Measurements from ENCODE around the gene NPPC. TPM values are rescaled to one million over a fixed set of nuclear protein-coding genes. Genes with fewer than 3 reads are reported as not detected.

The NPPC gene
- total RNA-seq, 1 experiment from 2014 or later, result not detected

DNA sequence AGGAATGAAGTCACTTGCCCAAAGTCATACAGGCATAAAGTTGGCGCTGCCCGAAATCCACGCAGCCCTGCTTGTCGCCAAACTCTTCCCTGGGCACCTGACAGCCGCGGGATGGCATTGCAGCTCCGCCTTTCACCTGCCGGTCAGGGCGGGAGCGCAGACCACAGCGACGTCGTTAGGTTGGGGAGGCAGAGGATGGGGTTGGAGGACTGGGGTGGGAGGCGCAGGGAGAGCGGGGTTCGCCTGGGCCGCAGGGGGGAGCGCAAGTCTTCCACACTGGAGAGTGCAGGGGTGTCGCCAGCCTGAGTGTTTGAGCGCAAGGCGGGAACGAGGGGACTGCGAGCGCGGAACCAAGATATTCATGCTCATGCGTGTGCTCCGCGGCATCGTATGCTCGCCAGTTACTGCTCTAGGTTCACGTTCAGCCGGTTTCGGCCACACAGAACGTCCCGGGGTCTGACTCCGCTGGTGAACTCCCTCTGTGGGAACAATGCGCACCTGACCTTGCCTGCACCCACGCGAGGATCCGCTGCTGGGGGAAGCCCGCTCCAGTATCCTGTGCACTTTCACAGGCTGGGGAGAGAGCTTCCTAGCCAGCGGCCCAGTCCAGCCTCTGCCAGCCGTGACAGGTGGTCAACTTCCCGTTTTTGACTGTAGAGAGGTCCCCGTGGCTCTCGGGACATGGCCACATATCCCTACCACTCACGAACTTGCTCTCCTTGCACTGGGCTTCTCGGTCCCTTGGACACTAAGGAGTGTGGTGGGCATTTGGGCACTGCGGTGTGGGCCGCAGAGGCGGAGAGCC is 767 bp upstream of the NPPC start:
- peak; percentile 14 for DNase-seq
- BruUV-seq (replicated peaks), result no TSS peak
- Histone ChIP-seq H3F3A (ENCODE audit: low read length, unreplicated experiment) (no peaks in the 10 kb centered on the region), H3K9me2 (replicated peaks; ENCODE audit: low read length) (no peaks in the 10 kb centered on the region), H3K79me2 (ENCODE audit: low read length) (no peaks in the 10 kb centered on the region), H3K27me3 (ENCODE audit: low read length) (peaks cover 25% of the 10 kb centered on the region), H2AFZ (ENCODE audit: low read length) (peak overlapping the region; percentile 67), H3K4me1 (ENCODE audit: insufficient read depth, low read length) (0 out of 2 replicates have a peak, but pooled peaks cover 8% of the 10 kb centered on the region), H4K20me1 (ENCODE audit: low read length) (no peaks in the 10 kb centered on the region), H3K4me2 (ENCODE audit: low read length) (peak overlapping the region; percentile 86), H3K27ac (ENCODE audit: low read length) (no peak overlapping the region), H3K9ac (ENCODE audit: low read length) (no peak overlapping the region), H3K4me3 (ENCODE audit: low read length) (peak overlapping the region; percentile 63), H3K36me3 (ENCODE audit: low read depth, low read length) (no peaks in the 10 kb centered on the region), H3K9me3 (ENCODE audit: low read length) (no peaks in the 10 kb centered on the region)
- POLR2A ChIA-PET (ENCODE audit: unreplicated experiment), result no interaction called here
- ATAC-seq, result peak; percentile 4; the same call in 1 of the 2 replicates
- intact Hi-C loops (cut with micrococcal nuclease), result no loop called here
- TF ChIP-seq EZH2phosphoT487 (IDR thresholded peaks at IDR 0.05; ENCODE audit: borderline replicate concordance, low read length) (no peak), EZH2 (IDR thresholded peaks at IDR 0.05; ENCODE audit: low read length, unreplicated experiment) (no peak)
- TF ChIP-seq, protein P1, sequence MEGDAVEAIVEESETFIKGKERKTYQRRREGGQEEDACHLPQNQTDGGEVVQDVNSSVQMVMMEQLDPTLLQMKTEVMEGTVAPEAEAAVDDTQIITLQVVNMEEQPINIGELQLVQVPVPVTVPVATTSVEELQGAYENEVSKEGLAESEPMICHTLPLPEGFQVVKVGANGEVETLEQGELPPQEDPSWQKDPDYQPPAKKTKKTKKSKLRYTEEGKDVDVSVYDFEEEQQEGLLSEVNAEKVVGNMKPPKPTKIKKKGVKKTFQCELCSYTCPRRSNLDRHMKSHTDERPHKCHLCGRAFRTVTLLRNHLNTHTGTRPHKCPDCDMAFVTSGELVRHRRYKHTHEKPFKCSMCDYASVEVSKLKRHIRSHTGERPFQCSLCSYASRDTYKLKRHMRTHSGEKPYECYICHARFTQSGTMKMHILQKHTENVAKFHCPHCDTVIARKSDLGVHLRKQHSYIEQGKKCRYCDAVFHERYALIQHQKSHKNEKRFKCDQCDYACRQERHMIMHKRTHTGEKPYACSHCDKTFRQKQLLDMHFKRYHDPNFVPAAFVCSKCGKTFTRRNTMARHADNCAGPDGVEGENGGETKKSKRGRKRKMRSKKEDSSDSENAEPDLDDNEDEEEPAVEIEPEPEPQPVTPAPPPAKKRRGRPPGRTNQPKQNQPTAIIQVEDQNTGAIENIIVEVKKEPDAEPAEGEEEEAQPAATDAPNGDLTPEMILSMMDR (conservative IDR thresholded peaks at IDR 0.05; ENCODE audit: low read depth, low read length), result no peak
- CTCF ChIA-PET, result no interaction called here

DNA sequence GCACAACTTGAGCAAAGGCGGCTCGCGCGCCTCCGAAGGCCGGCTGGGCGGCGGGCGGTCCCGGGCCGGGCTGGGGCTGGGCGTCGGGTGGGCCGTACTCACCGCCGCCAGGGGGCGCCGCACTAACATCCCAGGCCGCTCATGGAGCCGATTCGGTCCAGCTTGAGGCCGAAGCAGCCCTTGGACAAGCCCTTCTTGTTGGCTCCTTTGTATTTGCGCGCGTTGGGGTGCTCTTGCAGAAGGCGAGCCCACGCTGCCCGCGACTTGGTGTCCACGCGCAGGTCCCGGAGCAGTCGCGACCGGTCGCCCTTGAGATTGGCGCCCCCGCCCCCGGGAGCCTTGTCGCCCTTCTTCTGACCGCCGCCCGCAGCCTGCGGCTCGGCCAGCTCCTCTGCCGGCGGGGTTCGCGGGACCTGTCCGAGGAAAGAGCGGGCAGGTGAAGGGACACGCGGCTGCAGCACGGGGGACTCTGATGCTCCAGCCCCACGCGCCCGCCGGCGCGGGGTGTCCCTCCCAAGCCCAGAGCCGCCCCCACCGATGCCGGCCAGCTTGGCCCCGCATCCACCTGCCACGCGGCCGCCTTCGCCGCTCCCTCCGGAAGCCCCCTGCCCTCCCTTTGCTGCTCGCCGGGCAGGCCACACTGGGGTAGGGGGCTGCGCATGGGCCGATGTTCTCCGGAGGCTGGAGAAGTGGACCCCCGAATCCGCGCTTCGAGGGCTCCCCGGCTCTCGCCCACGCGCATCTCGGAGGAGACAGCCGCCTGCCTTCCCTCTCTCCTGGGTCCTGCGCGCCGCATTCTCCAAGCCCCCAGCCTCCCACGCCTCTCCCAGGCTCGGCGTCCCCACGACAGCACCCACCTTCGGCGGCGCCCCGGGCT is 655 bp downstream of the NPPC start:
- 0 out of 2 replicates have a peak, but pooled peaks cover 8% of the 10 kb centered on the region for H3K4me1 ChIP-seq (ENCODE audit: insufficient read depth, low read length)
- DNase-seq, result peak; percentile 74
- H4K20me1 ChIP-seq (ENCODE audit: low read length), result no peaks in the 10 kb centered on the region
- peak; percentile 91 for ATAC-seq
- no peaks in the 10 kb centered on the region for H3K36me3 ChIP-seq (ENCODE audit: low read depth, low read length)
- BruUV-seq (replicated peaks), result no TSS peak
- H3K27ac ChIP-seq (ENCODE audit: low read length), result no peak overlapping the region
- intact Hi-C loops (cut with micrococcal nuclease), result loop anchor here (1.0 kb wide), 2 partner anchors 217 to 402 kb away; no protein-coding TSS in a partner anchor
- no peaks in the 10 kb centered on the region for H3K79me2 ChIP-seq (ENCODE audit: low read length)
- no peaks in the 10 kb centered on the region for H3F3A ChIP-seq (ENCODE audit: low read length, unreplicated experiment)
- peak overlapping the region; percentile 86 for H3K4me2 ChIP-seq (ENCODE audit: low read length)
- TF ChIP-seq, protein P1 (conservative IDR thresholded peaks at IDR 0.05; ENCODE audit: low read depth, low read length), result peak; percentile 83
- no peak for TF ChIP-seq EZH2phosphoT487 (IDR thresholded peaks at IDR 0.05; ENCODE audit: borderline replicate concordance, low read length)
- H3K4me3 ChIP-seq (ENCODE audit: low read length), result peak overlapping the region; percentile 63
- H3K27me3 ChIP-seq (ENCODE audit: low read length), result peaks cover 25% of the 10 kb centered on the region
- peak overlapping the region; percentile 67 for H2AFZ ChIP-seq (ENCODE audit: low read length)
- H3K9me3 ChIP-seq (ENCODE audit: low read length), result no peaks in the 10 kb centered on the region
- ChIA-PET POLR2A (ENCODE audit: unreplicated experiment) (no interaction called here), CTCF (interaction anchor here (0.6 to 0.7 kb wide), 4 partner anchors 10 to 217 kb away, joined by 3 read pairs; no protein-coding TSS in a partner anchor)
- no peak overlapping the region for H3K9ac ChIP-seq (ENCODE audit: low read length)
- no peaks in the 10 kb centered on the region for H3K9me2 ChIP-seq (replicated peaks; ENCODE audit: low read length)
